Cardiac muscle cell (in vitro differentiated cells and primary cell): ENCODE results near the gene KAZN. TPM values are rescaled to one million over a fixed set of nuclear protein-coding genes. Genes with fewer than 3 reads are reported as not detected.

Experiments used
- DNase-seq, 2 donors: peaks; one replicate each; pipeline versions ENCODE4 v3.0.0 to v3.0.0-alpha.2; 2010 to 2017; ENCODE audit warnings: low read depth in 1 of 2, low spot score in 1 of 2
- H3K27ac ChIP-seq: fragments of 200-600 bp; sonication (generic); 2 replicates; pipeline ENCODE4 v1.5.1; 2016
- H3K27me3 ChIP-seq: fragments of 200-600 bp; sonication (generic); 2 replicates; pipeline ENCODE4 v1.6.0; 2016; ENCODE audit warnings: control low read depth
- H3K36me3 ChIP-seq: fragments of 200-600 bp; sonication (generic); 2 replicates; pipeline ENCODE4 v1.5.1; 2016; ENCODE audit warnings: control low read depth
- H3K4me1 ChIP-seq: fragments of 200-600 bp; sonication (generic); 2 replicates; pipeline ENCODE4 v1.8.1; 2017; ENCODE audit warnings: low read depth, mild to moderate bottlenecking, mixed run types
- H3K4me3 ChIP-seq: fragments of 200-600 bp; sonication (generic); 2 replicates; pipeline ENCODE4 v1.5.1; 2016; ENCODE audit warnings: mild to moderate bottlenecking
- H3K9me3 ChIP-seq: fragments of 200-600 bp; sonication (generic); 2 replicates; pipeline ENCODE4 v1.5.1; 2017; ENCODE audit warnings: low read depth, mild to moderate bottlenecking, control low read depth
- polyA plus RNA-seq: library from polyadenylated mRNA; unstranded; fragments of >200 nt; fragmentation: Nextera tagmentation; extraction: Ambion mirVana; gene quantifications from 2 replicates; pipeline ENCODE4 v1.2.1, GENCODE V29; 2016
- total RNA-seq: library from RNA; depleted of rRNA; stranded (reverse); fragments of >200 nt; gene quantifications from 2 replicates; pipeline ENCODE4 v1.2.3, GENCODE V29; 2016
- TF ChIP-seq, protein P1 (sequence below): IDR thresholded peaks from 2 replicates; pipeline ENCODE4 v1.5.1; 2012; ENCODE audit warnings: low read depth, mild to moderate bottlenecking, low read length

KAZN gene
- total and polyA plus RNA-seq, 2 experiments from 2014 or later, result 17.5 to 26.9 TPM

DNA sequence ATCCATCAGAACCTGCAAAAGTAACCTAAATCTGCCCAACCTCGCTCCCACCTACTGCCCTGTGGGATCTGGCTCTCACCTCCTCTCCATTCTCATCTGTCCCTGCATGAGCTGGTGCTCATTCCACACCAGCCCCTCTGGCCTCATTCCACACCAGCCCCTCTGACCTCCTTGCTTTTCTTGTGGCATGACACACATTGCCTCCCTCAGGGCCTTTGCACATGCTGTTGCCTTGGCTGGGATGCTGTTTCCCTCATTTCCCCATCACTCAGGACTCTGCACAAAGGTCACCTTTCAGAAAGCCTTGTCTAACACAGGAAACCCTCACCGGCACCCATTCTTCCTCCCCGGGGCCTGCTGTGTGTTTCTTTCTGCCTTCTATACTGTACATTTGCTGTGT lies 197.1 kb downstream of the KAZN start:
- Histone ChIP-seq H3K27ac (no peak overlapping the region), H3K4me3 (no peak overlapping the region), H3K36me3 (no peaks in the 10 kb centered on the region), H3K9me3 (no peaks in the 10 kb centered on the region), H3K27me3 (no peaks in the 10 kb centered on the region), H3K4me1 (no peaks in the 10 kb centered on the region)
- TF ChIP-seq, protein P1, sequence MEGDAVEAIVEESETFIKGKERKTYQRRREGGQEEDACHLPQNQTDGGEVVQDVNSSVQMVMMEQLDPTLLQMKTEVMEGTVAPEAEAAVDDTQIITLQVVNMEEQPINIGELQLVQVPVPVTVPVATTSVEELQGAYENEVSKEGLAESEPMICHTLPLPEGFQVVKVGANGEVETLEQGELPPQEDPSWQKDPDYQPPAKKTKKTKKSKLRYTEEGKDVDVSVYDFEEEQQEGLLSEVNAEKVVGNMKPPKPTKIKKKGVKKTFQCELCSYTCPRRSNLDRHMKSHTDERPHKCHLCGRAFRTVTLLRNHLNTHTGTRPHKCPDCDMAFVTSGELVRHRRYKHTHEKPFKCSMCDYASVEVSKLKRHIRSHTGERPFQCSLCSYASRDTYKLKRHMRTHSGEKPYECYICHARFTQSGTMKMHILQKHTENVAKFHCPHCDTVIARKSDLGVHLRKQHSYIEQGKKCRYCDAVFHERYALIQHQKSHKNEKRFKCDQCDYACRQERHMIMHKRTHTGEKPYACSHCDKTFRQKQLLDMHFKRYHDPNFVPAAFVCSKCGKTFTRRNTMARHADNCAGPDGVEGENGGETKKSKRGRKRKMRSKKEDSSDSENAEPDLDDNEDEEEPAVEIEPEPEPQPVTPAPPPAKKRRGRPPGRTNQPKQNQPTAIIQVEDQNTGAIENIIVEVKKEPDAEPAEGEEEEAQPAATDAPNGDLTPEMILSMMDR, result no peak
- DNase-seq, result no peak

GRCh38 chr1:14800014-14800413 lies 201.5 kb downstream of the KAZN start:
- no peaks in the 10 kb centered on the region for H3K9me3 ChIP-seq
- H3K36me3 ChIP-seq, result no peaks in the 10 kb centered on the region
- H3K27ac ChIP-seq, result no peak overlapping the region
- TF ChIP-seq, protein P1, result no peak
- H3K27me3 ChIP-seq, result no peaks in the 10 kb centered on the region
- peaks cover 8% of the 10 kb centered on the region for H3K4me1 ChIP-seq
- no peak overlapping the region for H3K4me3 ChIP-seq
- DNase-seq, result no peak

DNA sequence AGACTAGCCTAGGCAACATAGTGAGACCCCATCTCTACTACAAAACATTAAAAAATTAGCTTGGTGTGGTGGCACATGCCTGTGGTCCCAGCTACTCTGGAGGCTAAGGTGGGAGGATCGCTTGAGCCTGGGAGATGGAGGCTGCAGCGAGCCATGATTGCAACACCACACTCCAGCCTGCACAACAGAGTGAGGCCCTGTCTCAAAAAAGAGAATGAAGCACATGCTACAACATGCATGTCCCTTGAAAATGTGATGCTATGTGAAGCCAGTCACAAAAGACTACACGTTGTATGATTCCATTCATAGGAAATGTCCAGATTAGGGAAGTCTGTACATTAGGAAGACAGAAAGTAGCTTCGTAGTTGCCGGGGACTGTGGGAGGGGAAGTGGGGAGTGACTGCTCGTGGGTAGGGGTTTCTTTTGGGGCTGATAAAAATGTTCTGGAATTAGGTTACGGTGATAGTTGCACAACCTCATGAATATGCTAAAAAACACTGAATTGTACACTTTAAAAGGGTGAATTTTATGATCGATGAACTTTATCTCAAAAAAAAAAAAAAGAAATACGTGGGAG lies 202.1 kb downstream of the KAZN start:
- peaks cover 8% of the 10 kb centered on the region for H3K4me1 ChIP-seq
- no peaks in the 10 kb centered on the region for H3K36me3 ChIP-seq
- no peak overlapping the region for H3K4me3 ChIP-seq
- TF ChIP-seq, protein P1, result no peak
- H3K27ac ChIP-seq, result no peak overlapping the region
- no peak for DNase-seq
- H3K27me3 ChIP-seq, result no peaks in the 10 kb centered on the region
- no peaks in the 10 kb centered on the region for H3K9me3 ChIP-seq

DNA sequence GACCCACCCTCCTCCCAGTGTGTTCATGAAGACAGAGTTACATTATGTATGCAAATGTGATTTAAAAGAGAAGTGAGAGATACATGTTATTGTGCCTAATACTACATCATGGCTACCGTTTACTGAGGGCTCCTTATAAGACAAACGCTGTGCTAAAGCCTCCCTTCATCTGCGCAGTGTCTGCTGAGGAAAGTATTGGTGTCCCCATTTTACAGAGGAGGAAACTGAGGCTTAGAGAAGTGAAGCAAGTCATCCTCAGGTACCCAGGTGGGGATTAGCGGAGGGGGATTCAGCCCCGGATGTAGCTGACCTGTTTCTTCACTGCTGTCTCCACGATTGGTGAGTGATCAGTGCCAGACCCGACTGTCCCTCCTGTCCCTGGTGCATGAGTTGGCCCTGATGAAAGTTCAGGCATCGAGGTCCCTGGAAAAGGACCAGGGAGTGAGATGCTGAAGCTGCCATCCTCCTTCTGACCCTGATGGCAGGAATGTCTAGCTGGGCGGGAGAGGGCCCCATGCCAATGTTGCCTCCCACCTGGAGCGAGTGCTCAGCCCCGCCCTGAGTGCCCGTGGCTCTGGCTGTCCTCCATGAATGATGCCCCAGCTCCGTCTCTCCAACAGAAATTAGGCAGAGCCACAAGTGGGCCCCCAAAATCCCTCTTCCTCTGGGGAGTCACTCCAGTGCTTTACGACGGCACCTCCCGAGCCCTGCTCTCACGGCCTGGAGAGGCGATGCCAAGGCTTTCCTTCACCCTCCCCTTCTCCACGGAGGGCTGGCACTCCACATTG lies 204.7 kb downstream of the KAZN start:
- no peaks in the 10 kb centered on the region for H3K27me3 ChIP-seq
- no peaks in the 10 kb centered on the region for H3K9me3 ChIP-seq
- no peak overlapping the region for H3K27ac ChIP-seq
- H3K36me3 ChIP-seq, result no peaks in the 10 kb centered on the region
- TF ChIP-seq, protein P1, result no peak
- H3K4me1 ChIP-seq, result peaks cover 8% of the 10 kb centered on the region
- H3K4me3 ChIP-seq, result no peak overlapping the region
- no peak for DNase-seq

DNA sequence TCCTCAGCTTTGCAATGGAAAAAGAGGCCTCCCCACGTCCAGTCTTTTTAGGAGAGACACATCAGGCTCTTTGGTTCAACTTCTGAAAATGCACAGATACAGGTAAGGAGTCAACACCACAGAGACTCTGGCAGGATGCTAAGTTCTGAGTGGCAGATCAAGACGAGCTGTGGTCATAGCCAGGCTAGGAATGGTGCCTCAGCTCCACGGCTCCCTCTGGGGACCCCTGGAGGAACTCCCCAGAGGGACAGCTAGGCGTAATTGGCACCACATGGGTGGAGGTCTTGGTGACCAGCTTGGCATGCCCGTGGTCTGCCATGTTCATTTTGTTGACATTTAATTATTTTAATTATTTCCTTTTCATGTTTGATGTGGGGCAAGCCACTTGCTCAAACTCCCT lies 206.1 kb downstream of the KAZN start:
- H3K4me3 ChIP-seq, result no peak overlapping the region
- TF ChIP-seq, protein P1, result peak; percentile 40
- no peaks in the 10 kb centered on the region for H3K9me3 ChIP-seq
- no peaks in the 10 kb centered on the region for H3K36me3 ChIP-seq
- no peak for DNase-seq
- H3K27me3 ChIP-seq, result no peaks in the 10 kb centered on the region
- peaks cover 8% of the 10 kb centered on the region for H3K4me1 ChIP-seq
- no peak overlapping the region for H3K27ac ChIP-seq
